IMR-90 (cell line): ENCODE measurements around the gene STX16. TPM values are rescaled to one million over a fixed set of nuclear protein-coding genes. Genes with fewer than 3 reads are reported as not detected.

Source experiments
- ATAC-seq: fragments of 200-7000 bp; cut with Tn5 transposase; 2 replicates; pipeline ENCODE4 v1.9.1; 2020; ENCODE audit warnings: low read depth, mild to moderate bottlenecking, moderate library complexity
- BruUV-seq: library from RNA; stranded (reverse); fragments of 400-500 nt; replicated peaks from 2 replicates; lab custom pipeline; 2021; lab: Mats Ljungman, UMichigan
- CTCF ChIA-PET: fragments of 300-600 bp; formaldehyde crosslinking; extraction: SDS; loops from one replicate; lab custom pipeline; 2021; ENCODE audit warnings: antibody characterized with exemption; lab: Yijun Ruan, JAX
- POLR2A ChIA-PET: fragments of 300-600 bp; sonication (Branson Sonifier 250); formaldehyde crosslinking; loops from one replicate; lab custom pipeline; 2022; ENCODE audit warnings: antibody characterized with exemption; ENCODE audit not compliant: unreplicated experiment; lab: Charles Lee
- DNase-seq: peaks from one replicate; pipeline ENCODE4 v3.0.0; 2013
- H2AFZ ChIP-seq: replicated peaks from 2 replicates; pipeline ENCODE3; 2013; ENCODE audit warnings: low read length, mild to moderate bottlenecking; ENCODE audit not compliant: poor library complexity
- H2AK5ac ChIP-seq: 2 replicates; pipeline ENCODE4 v1.6.1; 2013; ENCODE audit warnings: low read depth, low read length, inconsistent platforms
- H2AK9ac ChIP-seq: replicated peaks from 2 replicates; pipeline ENCODE3; 2013; ENCODE audit warnings: mild to moderate bottlenecking, low read depth, low read length, moderate library complexity; ENCODE audit not compliant: poor library complexity
- H2BK120ac ChIP-seq: 2 replicates; pipeline ENCODE4 v1.6.1; 2013; ENCODE audit warnings: low read depth, low read length, inconsistent platforms
- H2BK15ac ChIP-seq: 3 replicates; pipeline ENCODE4 v1.6.1; 2013; ENCODE audit warnings: low read depth, low read length, inconsistent platforms
- H2BK20ac ChIP-seq: 2 replicates; pipeline ENCODE4 v1.6.1; 2013; ENCODE audit warnings: low read depth, mild to moderate bottlenecking, inconsistent platforms, low read length, moderate library complexity
- H2BK5ac ChIP-seq: 2 replicates; pipeline ENCODE4 v1.6.1; 2013; ENCODE audit warnings: mild to moderate bottlenecking, low read depth, low read length, inconsistent platforms; ENCODE audit not compliant: poor library complexity, severe bottlenecking
- H3K14ac ChIP-seq: replicated peaks from 2 replicates; pipeline ENCODE4 v1.6.1; 2013; ENCODE audit warnings: low read depth, low read length, inconsistent platforms
- H3K18ac ChIP-seq: 2 replicates; pipeline ENCODE4 v1.6.1; 2013; ENCODE audit warnings: low read depth, low read length, control low read depth
- H3K23ac ChIP-seq: 2 replicates; pipeline ENCODE4 v1.6.1; 2013; ENCODE audit warnings: low read depth, low read length, inconsistent platforms
- H3K27ac ChIP-seq: 2 replicates; pipeline ENCODE4 v1.5.1; 2013; ENCODE audit warnings: mild to moderate bottlenecking, control low read depth, low read length; ENCODE audit not compliant: insufficient read depth
- H3K27me3 ChIP-seq: 2 replicates; pipeline ENCODE4 v1.6.1; 2013; ENCODE audit warnings: low read length; ENCODE audit not compliant: control insufficient read depth, insufficient read depth
- H3K36me3 ChIP-seq: 2 replicates; pipeline ENCODE4 v1.6.1; 2013; ENCODE audit warnings: low read length, mixed read lengths; ENCODE audit not compliant: control insufficient read depth, insufficient read depth
- H3K4ac ChIP-seq: 2 replicates; pipeline ENCODE4 v1.6.1; 2013; ENCODE audit warnings: low read depth, low read length, inconsistent platforms
- H3K4me1 ChIP-seq: 2 replicates; pipeline ENCODE4 v1.6.1; 2013; ENCODE audit warnings: low read length, mixed read lengths; ENCODE audit not compliant: control insufficient read depth, insufficient read depth
- H3K4me2 ChIP-seq: 2 replicates; pipeline ENCODE4 v1.6.1; 2013; ENCODE audit warnings: low read depth, mild to moderate bottlenecking, control low read depth, low read length, moderate library complexity
- H3K4me3 ChIP-seq: 2 replicates; pipeline ENCODE4 v1.5.1; 2013; ENCODE audit warnings: low read depth, mild to moderate bottlenecking, control low read depth, low read length, moderate library complexity; ENCODE audit not compliant: insufficient read depth
- H3K56ac ChIP-seq: 2 replicates; pipeline ENCODE4 v1.6.1; 2013; ENCODE audit warnings: low read length, inconsistent platforms; ENCODE audit not compliant: insufficient read depth; ENCODE audit errors: extremely low read depth
- H3K79me1 ChIP-seq, 2 experiments: 2 replicates each; pipeline ENCODE4 v1.6.1; 2013; ENCODE audit warnings: low read length in 2 of 2, inconsistent platforms in 1 of 2, low read depth in 1 of 2
- H3K9ac ChIP-seq: 2 replicates; pipeline ENCODE4 v1.6.1; 2013; ENCODE audit warnings: low read depth, low read length, control low read depth
- H3K9me1 ChIP-seq: 2 replicates; pipeline ENCODE4 v1.6.1; 2013; ENCODE audit warnings: low read length, inconsistent platforms; ENCODE audit not compliant: insufficient read depth
- H3K9me3 ChIP-seq: 2 replicates; pipeline ENCODE4 v1.6.1; 2013; ENCODE audit warnings: low read length; ENCODE audit not compliant: control insufficient read depth, insufficient read depth
- H4K20me1 ChIP-seq: 2 replicates; pipeline ENCODE4 v1.6.1; 2013; ENCODE audit warnings: low read length, inconsistent platforms; ENCODE audit not compliant: insufficient read depth
- H4K5ac ChIP-seq: 2 replicates; pipeline ENCODE4 v1.6.1; 2013; ENCODE audit warnings: mild to moderate bottlenecking, low read depth, low read length, control low read depth
- H4K8ac ChIP-seq, 2 experiments: 2 replicates each; pipeline ENCODE4 v1.6.1; 2013; ENCODE audit warnings: low read depth in 2 of 2, low read length in 2 of 2, control low read depth in 1 of 2, inconsistent platforms in 1 of 2
- H4K91ac ChIP-seq: 2 replicates; pipeline ENCODE4 v1.6.1; 2013; ENCODE audit warnings: low read depth, low read length, inconsistent platforms; ENCODE audit not compliant: insufficient read depth
- BHLHE40 ChIP-seq: fragments of 150-350 bp; IDR thresholded peaks from 2 replicates; pipeline ENCODE4 v1.6.1; 2016; ENCODE audit warnings: mild to moderate bottlenecking, low read depth, low read length
- CEBPB ChIP-seq: IDR thresholded peaks from 2 replicates; pipeline ENCODE4 v1.6.1; 2012; ENCODE audit warnings: low read depth, low read length, improper control_type of control experiment
- CHD1 ChIP-seq: IDR thresholded peaks from 2 replicates; pipeline ENCODE4 v1.6.1; 2012; ENCODE audit warnings: low read depth, low read length, improper control_type of control experiment
- CTCF ChIP-seq: conservative IDR thresholded peaks from 2 replicates; pipeline ENCODE4 v1.5.1; 2012; ENCODE audit warnings: mild to moderate bottlenecking, low read depth, low read length, improper control_type of control experiment
- FOS ChIP-seq: fragments of 150-350 bp; IDR thresholded peaks from 2 replicates; pipeline ENCODE4 v1.6.1; 2016; ENCODE audit warnings: low read depth, low read length
- MAFK ChIP-seq: IDR thresholded peaks from 2 replicates; pipeline ENCODE4 v1.6.1; 2012; ENCODE audit warnings: low read depth, low read length, improper control_type of control experiment
- MAZ ChIP-seq: IDR thresholded peaks from 2 replicates; pipeline ENCODE4 v1.6.1; 2012; ENCODE audit warnings: low read depth, mild to moderate bottlenecking, low read length, improper control_type of control experiment, moderate library complexity, borderline replicate concordance
- MXI1 ChIP-seq: IDR thresholded peaks from 2 replicates; pipeline ENCODE4 v1.6.1; 2012; ENCODE audit warnings: low read depth, mild to moderate bottlenecking, low read length, moderate library complexity, borderline replicate concordance
- NFE2L2 ChIP-seq: fragments of 150-350 bp; IDR thresholded peaks from 2 replicates; pipeline ENCODE4 v1.6.1; 2016; ENCODE audit warnings: low read depth, mild to moderate bottlenecking, low read length
- POLR2A ChIP-seq: IDR thresholded peaks from 2 replicates; pipeline ENCODE4 v1.6.1; 2012; ENCODE audit warnings: mild to moderate bottlenecking, low read depth, low read length
- RAD21 ChIP-seq: IDR thresholded peaks from 2 replicates; pipeline ENCODE4 v1.6.1; 2012; ENCODE audit warnings: low read length, improper control_type of control experiment
- RCOR1 ChIP-seq: IDR thresholded peaks from 2 replicates; pipeline ENCODE4 v1.6.1; 2012; ENCODE audit warnings: mild to moderate bottlenecking, low read length, improper control_type of control experiment; ENCODE audit not compliant: insufficient replicate concordance
- RFX5 ChIP-seq: IDR thresholded peaks from 2 replicates; pipeline ENCODE4 v1.8.0; 2012; ENCODE audit warnings: low read depth, mild to moderate bottlenecking, low read length, moderate library complexity
- SMC3 ChIP-seq: fragments of 150-350 bp; IDR thresholded peaks from 2 replicates; pipeline ENCODE4 v1.6.1; 2016; ENCODE audit warnings: low read depth, mild to moderate bottlenecking, antibody characterized with exemption, low read length, moderate library complexity
- USF2 ChIP-seq: fragments of 150-350 bp; IDR thresholded peaks from 2 replicates; pipeline ENCODE4 v1.6.1; 2017; ENCODE audit warnings: mild to moderate bottlenecking, antibody characterized with exemption, low read length, low read depth
- WGBS, 2 experiments: methylation state at CpG; one replicate each; pipeline versions ENCODE4 v1.1.5 to v1.1.7; 2013; ENCODE audit warnings: missing lambda C conversion rate in 2 of 2; ENCODE audit not compliant: insufficient read length in 1 of 2; ENCODE audit errors: extremely low coverage in 2 of 2; 5-methylcytosine and 5-hydroxymethylcytosine counted together
- dilution Hi-C: fragments of 300-500 bp; cut with HindIII; formaldehyde crosslinking; loops from one replicate; pipeline ENCODE4 v1.14.3; 2018; ENCODE audit warnings: low sequenced_read_pairs; ENCODE audit not compliant: unreplicated experiment
- in situ Hi-C: fragments of 300-500 bp; cut with MboI; formaldehyde crosslinking; loops from 3 replicates; pipeline ENCODE4 v1.14.3; 2019; ENCODE audit warnings: low sequenced_read_pairs, inconsistent platforms, mixed read lengths
- intact Hi-C: fragments of 100-400 bp; cut with micrococcal nuclease; formaldehyde crosslinking; loops from 2 replicates; pipeline ENCODE4 v1.10.0; 2022
- polyA plus RNA-seq, 3 experiments: library from polyadenylated mRNA; depleted of rRNA; stranded (reverse); fragments of >200 nt; gene quantifications; 2 replicates each; pipeline ENCODE4 v1.2.3, GENCODE V29; 2012; ENCODE audit warnings: low replicate concordance in 1 of 3
- total RNA-seq: library from RNA; depleted of rRNA; stranded (reverse); fragments of >200 nt; gene quantifications from 2 replicates; pipeline ENCODE4 v1.2.3, GENCODE V29; 2012
- TF ChIP-seq, protein P1 (sequence below): fragments of 150-350 bp; IDR thresholded peaks from 2 replicates; pipeline ENCODE4 v1.6.1; 2016; ENCODE audit warnings: low read depth, mild to moderate bottlenecking, low read length, moderate library complexity, borderline replicate concordance

Gene STX16
- total and polyA plus RNA-seq, 2 of the 4 experiments (the other 2 are of a cell fraction): 26.9 to 58.2 TPM

- no peak for TF ChIP-seq CHD1
- no peak for TF ChIP-seq USF2
- no peak for TF ChIP-seq RCOR1
- TF ChIP-seq, protein P1, sequence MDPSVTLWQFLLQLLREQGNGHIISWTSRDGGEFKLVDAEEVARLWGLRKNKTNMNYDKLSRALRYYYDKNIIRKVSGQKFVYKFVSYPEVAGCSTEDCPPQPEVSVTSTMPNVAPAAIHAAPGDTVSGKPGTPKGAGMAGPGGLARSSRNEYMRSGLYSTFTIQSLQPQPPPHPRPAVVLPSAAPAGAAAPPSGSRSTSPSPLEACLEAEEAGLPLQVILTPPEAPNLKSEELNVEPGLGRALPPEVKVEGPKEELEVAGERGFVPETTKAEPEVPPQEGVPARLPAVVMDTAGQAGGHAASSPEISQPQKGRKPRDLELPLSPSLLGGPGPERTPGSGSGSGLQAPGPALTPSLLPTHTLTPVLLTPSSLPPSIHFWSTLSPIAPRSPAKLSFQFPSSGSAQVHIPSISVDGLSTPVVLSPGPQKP: no peak
- no peak for TF ChIP-seq RAD21
- TF ChIP-seq NFE2L2: no peak
- TF ChIP-seq MXI1: no peak
- no peak for TF ChIP-seq BHLHE40
- no peak for TF ChIP-seq POLR2A
- TF ChIP-seq SMC3: no peak
- TF ChIP-seq CTCF: no peak
- no peak for TF ChIP-seq MAZ
- TF ChIP-seq RFX5: no peak
- TF ChIP-seq MAFK: no peak
- no peak for TF ChIP-seq FOS
- TF ChIP-seq CEBPB: no peak
- Histone ChIP-seq H3K79me1 (no peaks in the 10 kb centered on the region), H4K91ac (no peak overlapping the region), H3K36me3 (peaks cover 38% of the 10 kb centered on the region), H2BK15ac (no peak overlapping the region), H3K9me3 (no peaks in the 10 kb centered on the region), H4K8ac (no peak overlapping the region), H2BK120ac (no peak overlapping the region), H3K18ac (no peak overlapping the region), H4K5ac (no peak overlapping the region), H3K23ac (no peak overlapping the region), H3K4ac (no peak overlapping the region), H2BK5ac (peak overlapping the region; percentile 48), H3K14ac (no peak overlapping the region), H2AFZ (peak overlapping the region; percentile 24), H3K4me2 (no peak overlapping the region; the same call in 1 of the 2 replicates), H3K27me3 (no peaks in the 10 kb centered on the region), H3K4me1 (peaks cover 6% of the 10 kb centered on the region), H3K9ac (no peak overlapping the region), H2AK9ac (no peak overlapping the region), H4K20me1 (no peaks in the 10 kb centered on the region), H2AK5ac (peak overlapping the region; percentile 46; the same call in 1 of the 2 replicates), H3K56ac (no peak overlapping the region), H3K9me1 (no peaks in the 10 kb centered on the region; the same call in 1 of the 2 replicates), H3K4me3 (no peak overlapping the region), H3K27ac (0 out of 2 replicates have a peak overlapping the region, but pooled peaks have one; percentile 26), H2BK20ac (no peak overlapping the region)
- BruUV-seq: no TSS peak
- ATAC-seq: peak; percentile 64
- in situ Hi-C loops: no loop called here
- POLR2A ChIA-PET: no interaction called here
- CTCF ChIA-PET: no interaction called here
- dilution Hi-C loops: no loop called here
- intact Hi-C loops: no loop called here
- 47% methylated on average over 4 of the region's 11 CpGs; no CpG with 5 or more reads in 1 of the 2 experiments for WGBS, 2 experiments
- DNase-seq: no peak
Measured at GRCh38 chr20:58700823-58701222, 49.7 kb downstream of the STX16 start.
